NCI-H2081 (cell line): Measurements from ENCODE around the gene KCP.
"Not testable (repeated sequence)": the region's sequence is repeated elsewhere in the genome, so short reads cannot be mapped to it uniquely, and the experiment has no call there.

Experiments
- DNase-seq, 2 experiments: peaks; one replicate each; lab custom pipeline; 2025; lab: John Stamatoyannopoulos, UW

Gene KCP

DNA sequence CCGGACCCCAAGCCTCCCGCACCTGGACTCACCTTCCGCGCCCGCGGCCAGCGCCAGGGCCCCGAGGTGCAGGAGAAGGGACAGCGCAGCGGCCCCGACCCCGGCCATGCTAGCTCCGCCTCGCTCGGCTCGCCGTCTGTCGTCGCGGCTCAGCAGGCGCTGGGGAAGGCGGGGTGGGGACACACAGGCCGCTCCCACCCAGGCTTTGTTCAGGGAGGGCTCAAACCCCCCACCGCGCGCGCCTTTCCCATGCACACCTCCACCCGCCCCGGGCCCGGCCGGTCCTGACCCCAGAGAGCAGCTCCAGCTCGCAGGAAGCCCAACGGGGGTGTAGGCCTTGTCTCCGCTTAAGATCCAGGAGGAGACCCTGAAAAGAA, at the start of gene KCP:
Gene KCP (minus strand): TSS at position 141 of the 377 bp plus-strand sequence. CDS start 33 bp downstream, at position 108.
- no peak for DNase-seq

GRCh38 chr7:128959296-128959695, 48.8 kb upstream of the KCP start:
- no peak for DNase-seq

DNA sequence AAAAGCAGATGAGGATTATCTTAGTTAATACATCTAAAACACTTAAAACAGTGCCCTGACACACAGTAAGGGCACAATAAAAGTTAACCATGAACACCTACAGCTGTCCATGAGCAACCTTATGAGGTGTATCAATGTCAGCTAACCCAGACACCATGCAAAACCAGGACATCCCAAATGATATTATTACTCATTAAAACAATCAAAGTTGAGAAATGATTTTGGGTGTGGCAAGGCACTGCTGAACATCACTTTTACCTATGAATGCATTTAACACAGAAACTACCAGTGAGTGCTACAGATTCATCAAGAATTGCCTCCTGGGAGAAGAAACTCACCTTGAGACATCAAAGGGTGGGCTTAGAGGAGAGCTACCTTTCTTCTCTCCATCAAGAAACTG, 45.5 kb upstream of the KCP start:
- DNase-seq, result no peak

- peak; percentile 21 to 56 for DNase-seq
These were observed 44.6 kb upstream of the KCP start for GRCh38 chr7:128954830-128955802.

GRCh38 chr7:128954150-128954549, 43.6 kb upstream of the KCP start:
- no peak for DNase-seq

DNA sequence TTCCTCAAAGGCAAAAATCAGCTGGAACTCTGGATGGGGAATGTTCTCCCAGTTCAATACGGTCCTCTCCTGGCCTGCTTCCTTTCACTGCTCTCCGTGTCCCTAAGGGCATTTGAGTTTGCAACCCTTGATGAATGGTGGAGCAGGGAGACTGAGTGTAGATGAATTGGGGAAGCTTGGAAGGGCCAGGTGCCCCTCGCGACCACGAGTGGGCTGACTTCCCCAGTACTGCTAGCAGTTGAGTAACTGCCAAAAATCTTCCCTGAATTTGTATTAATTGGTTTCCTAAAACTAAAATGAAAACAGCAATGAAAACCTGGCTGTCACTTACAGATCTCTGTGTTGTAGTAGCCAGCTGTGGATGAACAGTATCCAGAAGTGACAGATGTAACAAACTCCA, 40.8 kb upstream of the KCP start:
- no peak for DNase-seq

- no peak for DNase-seq
These were observed 38.7 kb upstream of the KCP start for GRCh38 chr7:128948976-128949760.

DNA sequence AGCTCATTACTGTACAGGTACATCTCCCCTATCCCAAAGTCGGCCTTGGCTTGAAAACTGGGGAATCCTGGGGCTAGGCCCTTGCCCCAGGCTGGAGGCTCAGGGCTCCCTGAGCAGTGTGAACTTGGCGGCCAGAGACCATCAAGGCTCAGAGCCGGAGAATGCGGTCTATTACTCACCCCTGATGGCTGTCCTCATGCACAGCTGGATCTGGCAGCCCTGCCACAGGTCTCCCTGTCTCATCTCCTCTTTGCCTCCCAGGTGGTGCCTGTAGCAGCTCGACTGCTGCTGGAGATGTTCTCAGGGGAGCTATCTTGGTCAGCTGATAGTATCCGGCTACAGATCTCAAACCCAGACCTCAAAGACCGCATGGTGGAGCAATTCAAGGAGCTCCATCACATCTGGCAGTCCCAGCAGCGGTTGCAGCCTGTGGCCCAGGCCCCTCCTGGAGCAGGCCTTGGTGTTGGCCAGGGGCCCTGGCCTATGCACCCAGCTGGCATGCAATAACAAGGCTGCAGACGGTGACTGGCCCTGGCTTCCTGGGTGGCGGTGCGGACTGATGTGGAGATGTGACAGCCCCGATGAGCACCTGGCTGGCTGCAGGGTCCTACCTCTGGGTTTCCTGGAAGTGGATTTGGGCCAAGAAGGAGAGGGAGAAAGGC, 37.9 kb upstream of the KCP start:
- DNase-seq, result no peak

GRCh38 chr7:128947854-128948253, 37.3 kb upstream of the KCP start:
- no peak for DNase-seq

GRCh38 chr7:128946936-128947830, 36.7 kb upstream of the KCP start:
- no peak for DNase-seq

DNA sequence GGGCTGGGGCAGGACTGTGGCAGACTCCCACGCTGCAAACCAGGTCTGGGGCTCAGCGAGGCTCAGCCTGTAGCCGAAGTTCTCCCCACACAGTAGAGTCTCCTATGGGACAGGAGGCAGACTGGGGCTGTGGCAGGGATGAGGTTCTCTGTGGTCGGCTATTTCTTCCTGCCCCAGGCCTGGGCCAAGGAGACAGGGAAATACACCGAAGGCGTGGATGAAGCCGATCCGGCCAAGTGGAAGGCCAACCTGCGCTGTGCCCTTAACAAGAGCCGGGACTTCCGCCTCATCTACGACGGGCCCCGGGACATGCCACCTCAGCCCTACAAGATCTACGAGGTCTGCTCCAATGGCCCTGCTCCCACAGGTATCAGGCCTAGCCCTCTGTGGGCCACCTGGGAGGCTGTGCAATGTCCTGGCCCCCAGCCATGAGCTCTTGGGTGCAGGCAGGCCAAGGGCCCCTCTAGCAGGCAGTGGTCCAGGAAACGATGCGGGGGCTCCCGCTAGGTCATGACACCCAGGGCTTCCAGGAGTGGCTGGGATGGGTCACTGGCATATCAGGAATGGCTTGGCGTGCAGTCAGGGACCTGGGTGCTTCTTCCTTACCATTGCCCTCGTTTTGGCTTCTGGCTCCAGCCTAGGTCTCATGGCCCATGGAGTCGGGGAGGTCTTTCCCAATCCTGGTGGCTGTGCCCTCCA, 35.3 kb upstream of the KCP start:
- no peak for DNase-seq

DNA sequence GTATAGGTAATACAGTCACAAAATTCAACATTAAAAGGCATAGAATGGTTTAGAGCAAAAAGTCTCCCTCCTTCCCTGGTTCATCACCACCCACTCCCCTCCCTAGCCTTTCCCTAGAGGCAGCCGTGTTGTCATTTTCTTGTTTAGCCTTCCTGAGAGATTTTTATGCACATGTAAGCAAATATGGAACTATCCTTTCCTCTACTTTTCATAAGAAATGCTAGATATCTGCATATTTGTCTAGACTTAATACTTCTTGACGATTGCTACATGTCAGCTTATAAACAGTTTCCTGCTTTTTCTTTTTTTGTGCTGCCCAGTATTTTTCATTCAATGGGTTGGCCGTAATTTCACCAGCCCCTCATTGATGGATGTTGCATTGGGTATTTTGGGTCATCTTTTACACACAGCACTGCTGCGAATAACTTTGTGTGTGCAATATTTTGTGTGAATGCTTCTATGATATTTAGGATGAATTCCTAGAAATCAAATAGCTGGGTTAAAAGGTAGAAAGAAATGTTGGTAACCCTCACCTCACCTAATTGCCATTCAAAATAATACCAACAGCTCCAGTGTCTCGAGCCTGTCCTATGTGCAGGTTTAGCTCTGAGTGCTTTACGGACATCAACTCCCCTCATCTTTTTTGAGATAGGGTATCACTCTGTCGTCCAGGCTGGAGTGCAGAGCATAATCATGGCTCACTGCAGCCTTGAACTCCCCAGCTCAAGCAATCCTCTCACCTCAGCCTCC, 34.2 kb upstream of the KCP start:
- DNase-seq, result no peak

- DNase-seq, result not testable (repeated sequence)
These were observed 32.7 kb upstream of the KCP start for GRCh38 chr7:128943251-128943650.

GRCh38 chr7:128941946-128942526, 31.5 kb upstream of the KCP start:
- DNase-seq, result no peak

DNA sequence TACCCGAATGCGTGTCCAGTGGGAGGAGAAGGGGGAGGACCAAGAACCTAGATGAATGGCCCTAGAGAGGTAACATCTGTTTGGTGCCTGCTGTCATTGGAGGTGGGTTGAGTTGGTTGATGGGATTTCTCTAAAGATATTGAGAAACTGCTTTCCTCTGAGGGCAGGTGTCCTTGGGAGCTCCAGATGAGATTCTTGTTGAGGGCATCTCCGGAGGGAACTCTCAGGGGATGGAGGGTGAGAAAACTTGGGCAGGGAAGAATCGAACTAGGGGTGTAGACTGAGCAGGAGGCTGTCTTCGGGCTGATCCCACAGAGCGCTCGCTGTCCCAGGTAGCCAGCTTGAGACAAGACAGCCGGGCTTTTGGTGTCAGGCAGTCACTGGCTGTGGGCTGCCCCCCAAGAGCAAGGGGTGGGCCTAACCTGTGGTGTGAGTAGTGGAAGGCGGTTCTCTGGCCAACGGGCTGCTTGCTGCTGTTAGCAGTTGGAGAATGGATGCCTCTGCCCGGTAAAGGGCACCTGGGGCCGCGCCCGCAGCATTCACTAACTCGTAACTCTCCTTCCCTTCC, 30.9 kb upstream of the KCP start:
- no peak for DNase-seq

DNA sequence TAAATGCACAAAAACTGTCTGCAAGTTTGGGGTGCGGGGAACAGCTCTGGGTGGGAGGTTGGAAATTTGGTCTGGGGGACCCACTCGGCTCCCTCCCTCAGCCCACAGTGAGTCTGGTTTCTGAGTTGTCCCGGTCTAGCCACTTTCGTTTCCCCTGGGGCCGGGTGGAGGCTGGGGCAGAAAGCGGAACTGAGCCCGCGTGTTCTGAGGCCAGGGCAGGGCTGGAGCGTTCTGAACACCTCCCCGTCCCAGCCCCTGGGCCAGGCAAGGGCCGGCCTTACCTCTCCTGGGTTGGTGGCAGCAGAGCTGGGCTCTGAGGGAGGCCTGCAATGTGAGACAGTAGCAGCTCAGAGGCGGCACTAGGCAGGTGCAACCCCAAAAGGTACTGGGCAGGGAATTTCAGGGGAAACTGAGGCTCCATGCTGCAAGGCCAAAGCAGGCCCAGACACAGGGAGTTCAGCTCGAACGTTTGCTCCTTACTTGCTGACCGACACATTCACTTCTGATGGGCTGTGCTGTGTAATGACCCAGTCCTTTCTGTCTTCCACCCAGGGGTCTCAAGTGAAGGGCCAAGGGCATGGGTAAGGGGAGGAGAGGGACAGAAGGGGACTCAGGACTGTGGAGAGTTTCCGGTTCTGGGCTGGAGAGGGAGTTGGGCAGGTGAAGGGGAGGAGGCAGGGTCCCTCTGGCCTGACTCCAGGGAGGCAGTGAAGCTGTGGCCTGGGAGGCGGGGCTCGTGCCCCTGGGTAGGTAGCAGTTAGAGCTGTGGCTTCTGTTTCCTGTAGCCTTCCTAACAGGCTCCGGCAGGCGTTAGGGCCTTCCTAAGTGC, 30.2 kb upstream of the KCP start:
- no peak for DNase-seq

DNA sequence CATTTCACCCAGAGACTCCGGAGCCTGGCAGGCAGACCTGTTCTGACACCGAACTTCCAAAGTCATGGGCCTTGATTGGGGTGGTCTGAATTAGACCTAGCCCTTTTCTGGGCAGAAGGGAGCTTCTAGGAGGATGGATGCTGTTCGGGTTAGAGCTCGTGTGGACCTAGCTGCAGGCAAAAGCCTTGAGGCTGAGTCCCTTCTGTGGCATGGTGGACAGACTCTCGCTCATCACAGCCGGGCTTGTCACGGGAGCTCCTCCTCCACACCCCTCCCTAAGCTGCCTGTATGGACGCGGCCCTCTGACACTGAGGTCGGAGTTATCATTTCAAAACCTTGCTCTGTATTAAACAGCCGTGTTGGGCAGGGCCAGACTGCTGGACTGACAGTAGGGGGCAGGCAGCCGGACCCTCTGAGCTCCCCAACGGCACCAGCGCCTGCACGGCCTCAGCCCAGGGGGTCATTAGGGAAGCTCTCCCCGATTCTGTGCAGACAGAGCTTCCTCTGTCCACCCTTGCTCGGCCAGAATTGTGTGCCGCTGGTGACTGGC, 29.4 kb upstream of the KCP start:
- no peak for DNase-seq
